MCF 10A (cell line): ENCODE results near the gene MRPS22. TPM values are rescaled to one million over a fixed set of nuclear protein-coding genes. Genes with fewer than 3 reads are reported as not detected.
A peak's percentile ranks its signal among the peaks of the same experiment; 100 is the strongest.
"Not testable (repeated sequence)": the region's sequence is repeated elsewhere in the genome, so short reads cannot be mapped to it uniquely, and the experiment has no call there.

Source experiments
- BruUV-seq: library from RNA; stranded (reverse); fragments of 400-500 nt; replicated peaks from 2 replicates; lab custom pipeline; 2021; lab: Mats Ljungman, UMichigan
- CTCF ChIA-PET: fragments of 300-600 bp; sonication (Branson Sonifier 250); formaldehyde crosslinking; extraction: SDS; loops from one replicate; lab custom pipeline; 2021; ENCODE audit warnings: antibody characterized with exemption, inconsistent platforms; lab: Yijun Ruan, JAX
- POLR2A ChIA-PET: fragments of 300-600, 350-650 bp; sonication (Branson Sonifier 250); formaldehyde crosslinking; extraction: SDS; loops from one replicate; lab custom pipeline; 2020; ENCODE audit warnings: antibody characterized with exemption, inconsistent platforms; lab: Yijun Ruan, JAX
- DNase-seq: peaks from one replicate; pipeline ENCODE4 v3.0.0-alpha.2; 2018; ENCODE audit not compliant: unreplicated experiment
- H3K27ac Mint-ChIP-seq: one replicate; pipeline ENCODE4 v1.8.0; 2022; ENCODE audit warnings: mild to moderate bottlenecking, low read depth, mixed read lengths; ENCODE audit not compliant: unreplicated experiment
- H3K27me3 Mint-ChIP-seq: one replicate; pipeline ENCODE4 v1.8.0; 2022; ENCODE audit warnings: mixed read lengths; ENCODE audit not compliant: insufficient read depth, unreplicated experiment
- H3K36me3 Mint-ChIP-seq: one replicate; pipeline ENCODE4 v1.8.0; 2022; ENCODE audit warnings: mild to moderate bottlenecking, moderate library complexity, mixed read lengths; ENCODE audit not compliant: insufficient read depth, unreplicated experiment
- H3K4me1 Mint-ChIP-seq: one replicate; pipeline ENCODE4 v1.8.0; 2022; ENCODE audit warnings: mixed read lengths; ENCODE audit not compliant: insufficient read depth, unreplicated experiment
- H3K4me3 Mint-ChIP-seq: one replicate; pipeline ENCODE4 v1.8.0; 2022; ENCODE audit warnings: mild to moderate bottlenecking, moderate library complexity, mixed read lengths; ENCODE audit not compliant: unreplicated experiment
- H3K9me3 Mint-ChIP-seq: one replicate; pipeline ENCODE4 v1.8.0; 2022; ENCODE audit warnings: mixed read lengths; ENCODE audit not compliant: unreplicated experiment
- intact Hi-C: fragments of 100-400 bp; cut with micrococcal nuclease; formaldehyde crosslinking; loops from 2 replicates; pipeline ENCODE4 v1.14.1; 2022
- total RNA-seq: library from RNA; stranded (reverse); gene quantifications from 2 replicates; pipeline ENCODE4 v1.2.3, GENCODE V29; 2022
- TF ChIP-seq, protein P1 (sequence below): fragments of 200-600 bp; IDR thresholded peaks from one replicate; pipeline ENCODE4 v1.8.0; 2022; ENCODE audit warnings: antibody characterized with exemption, mild to moderate bottlenecking; ENCODE audit not compliant: unreplicated experiment

MRPS22 gene
- total RNA-seq, 1 experiment from 2014 or later = 65.0 TPM

DNA sequence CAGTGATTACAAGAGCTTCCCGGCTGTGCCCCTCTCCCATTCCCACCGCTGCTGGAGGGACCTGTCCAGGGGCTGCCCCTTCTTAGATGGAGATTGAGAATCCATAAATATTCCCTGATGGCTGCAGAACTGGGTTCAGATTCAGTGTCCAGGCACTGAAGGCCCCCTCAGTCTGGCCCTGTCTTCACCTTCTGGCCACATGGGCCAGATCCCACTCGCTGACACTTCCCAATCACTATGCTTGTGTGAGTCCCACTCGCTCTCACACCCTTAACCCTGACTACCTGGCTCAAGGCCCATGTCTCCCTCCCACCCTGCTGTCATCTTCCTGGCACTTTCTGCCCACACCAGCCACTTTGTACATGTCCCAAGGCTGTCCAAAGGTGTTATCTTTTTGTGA, 15.5 kb upstream of the MRPS22 start:
- Mint-ChIP-seq H3K4me1 (peaks cover 8% of the 10 kb centered on the region), H3K4me3 (no peak overlapping the region), H3K36me3 (no peaks in the 10 kb centered on the region), H3K27me3 (peaks cover 38% of the 10 kb centered on the region), H3K27ac (no peak overlapping the region), H3K9me3 (no peaks in the 10 kb centered on the region)
- BruUV-seq = no TSS peak
- TF ChIP-seq, protein P1, sequence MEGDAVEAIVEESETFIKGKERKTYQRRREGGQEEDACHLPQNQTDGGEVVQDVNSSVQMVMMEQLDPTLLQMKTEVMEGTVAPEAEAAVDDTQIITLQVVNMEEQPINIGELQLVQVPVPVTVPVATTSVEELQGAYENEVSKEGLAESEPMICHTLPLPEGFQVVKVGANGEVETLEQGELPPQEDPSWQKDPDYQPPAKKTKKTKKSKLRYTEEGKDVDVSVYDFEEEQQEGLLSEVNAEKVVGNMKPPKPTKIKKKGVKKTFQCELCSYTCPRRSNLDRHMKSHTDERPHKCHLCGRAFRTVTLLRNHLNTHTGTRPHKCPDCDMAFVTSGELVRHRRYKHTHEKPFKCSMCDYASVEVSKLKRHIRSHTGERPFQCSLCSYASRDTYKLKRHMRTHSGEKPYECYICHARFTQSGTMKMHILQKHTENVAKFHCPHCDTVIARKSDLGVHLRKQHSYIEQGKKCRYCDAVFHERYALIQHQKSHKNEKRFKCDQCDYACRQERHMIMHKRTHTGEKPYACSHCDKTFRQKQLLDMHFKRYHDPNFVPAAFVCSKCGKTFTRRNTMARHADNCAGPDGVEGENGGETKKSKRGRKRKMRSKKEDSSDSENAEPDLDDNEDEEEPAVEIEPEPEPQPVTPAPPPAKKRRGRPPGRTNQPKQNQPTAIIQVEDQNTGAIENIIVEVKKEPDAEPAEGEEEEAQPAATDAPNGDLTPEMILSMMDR = no peak
- intact Hi-C loops = loop anchor here (2.0 to 10.0 kb wide), 2 partner anchors 216 to 634 kb away; no protein-coding TSS in a partner anchor
- no peak for DNase-seq
- CTCF ChIA-PET = interaction anchor here (0.7 to 5.9 kb wide), 17 partner anchors 13 to 733 kb away, joined by 3 to 152 read pairs (median 5); no protein-coding TSS in a partner anchor
- POLR2A ChIA-PET = no interaction called here

DNA sequence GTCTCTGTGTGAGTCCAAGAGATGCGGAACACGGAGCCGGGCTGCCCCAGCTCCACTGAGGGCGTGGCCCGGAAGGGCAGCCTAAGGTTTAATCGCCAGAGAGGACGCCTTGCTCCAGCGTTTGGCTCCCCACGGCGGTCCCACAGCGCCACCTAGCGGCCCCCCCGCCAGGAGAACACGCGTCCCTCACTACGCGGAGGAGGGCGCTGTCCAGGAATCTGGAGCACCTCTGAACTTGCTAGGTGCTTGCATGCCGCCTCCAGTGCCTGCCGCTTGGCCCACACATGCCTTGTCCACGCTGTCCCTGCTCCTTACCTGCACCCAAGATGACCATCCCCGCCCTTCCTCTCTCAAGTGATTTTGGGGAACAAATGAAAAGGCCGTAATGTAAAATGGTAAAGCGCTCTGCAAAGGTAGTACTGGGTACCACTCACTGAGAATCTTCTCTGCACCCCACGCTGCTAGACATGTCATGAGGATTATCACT, 14.4 kb upstream of the MRPS22 start:
- TF ChIP-seq, protein P1 = peak; percentile 99
- H3K27ac Mint-ChIP-seq = no peak overlapping the region
- intact Hi-C loops = loop anchor here (1.0 to 10.0 kb wide), 4 partner anchors 217 to 635 kb away; no protein-coding TSS in a partner anchor
- ChIA-PET POLR2A (interaction anchor here (0.6 to 1.6 kb wide), 2 partner anchors 217 to 389 kb away, joined by 3 to 7 read pairs; no protein-coding TSS in a partner anchor), CTCF (interaction anchor here (0.6 to 5.9 kb wide), 42 partner anchors 11 to 1459 kb away, joined by 3 to 152 read pairs (median 4); no protein-coding TSS in a partner anchor)
- H3K4me1 Mint-ChIP-seq = peaks cover 8% of the 10 kb centered on the region
- no peaks in the 10 kb centered on the region for H3K36me3 Mint-ChIP-seq
- H3K9me3 Mint-ChIP-seq = no peaks in the 10 kb centered on the region
- peak; percentile 87 for DNase-seq
- BruUV-seq = no TSS peak
- no peak overlapping the region for H3K4me3 Mint-ChIP-seq
- peaks cover 41% of the 10 kb centered on the region for H3K27me3 Mint-ChIP-seq

DNA sequence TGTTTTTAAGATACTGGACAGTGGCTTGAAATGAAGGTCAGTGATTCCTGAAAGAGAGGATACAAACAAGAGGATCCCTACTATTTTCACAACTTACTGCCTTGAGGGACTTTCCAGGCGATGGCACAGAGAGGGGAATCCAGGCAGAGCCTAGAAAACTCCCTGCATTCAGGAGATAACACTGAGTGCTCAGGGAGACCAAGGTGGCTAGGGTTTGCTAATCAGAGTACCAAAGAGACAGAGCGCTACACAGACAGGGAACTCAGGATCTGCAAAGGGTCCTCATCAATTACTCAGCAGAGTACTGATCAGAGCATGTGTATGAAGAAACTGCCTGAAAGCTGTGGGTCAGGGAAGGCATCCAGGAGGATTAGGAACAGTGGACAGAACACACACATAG, 11.7 kb upstream of the MRPS22 start:
- TF ChIP-seq, protein P1 = no peak
- Mint-ChIP-seq H3K9me3 (no peaks in the 10 kb centered on the region), H3K4me1 (peaks cover 8% of the 10 kb centered on the region), H3K36me3 (no peaks in the 10 kb centered on the region), H3K27me3 (peaks cover 41% of the 10 kb centered on the region), H3K27ac (no peak overlapping the region), H3K4me3 (no peak overlapping the region)
- BruUV-seq = no TSS peak
- intact Hi-C loops = no loop called here
- POLR2A ChIA-PET = no interaction called here
- CTCF ChIA-PET = interaction anchor here (0.5 to 5.9 kb wide), 5 partner anchors 9 to 743 kb away, joined by 3 to 152 read pairs (median 5); no protein-coding TSS in a partner anchor
- no peak for DNase-seq

DNA sequence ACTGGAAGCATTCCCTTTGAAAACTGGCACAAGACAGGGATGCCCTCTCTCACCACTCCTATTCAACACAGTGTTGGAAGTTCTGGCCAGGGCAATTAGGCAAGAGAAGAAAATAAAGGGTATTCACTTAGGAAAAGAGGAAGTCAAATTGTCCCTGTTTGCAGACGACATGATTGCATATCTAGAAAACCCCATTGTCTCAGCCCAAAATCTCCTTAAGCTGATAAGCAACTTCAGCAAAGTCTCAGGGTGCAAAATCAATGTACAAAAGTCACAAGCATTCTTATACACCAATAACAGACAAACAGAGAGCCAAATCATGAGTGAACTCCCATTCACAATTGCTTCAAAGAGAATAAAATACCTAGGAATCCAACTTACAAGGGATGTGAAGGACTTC, 9.1 kb upstream of the MRPS22 start:
- DNase-seq, H3K4me1 Mint-ChIP-seq, H3K4me3 Mint-ChIP-seq, CTCF ChIA-PET, H3K36me3 Mint-ChIP-seq, POLR2A ChIA-PET, H3K9me3 Mint-ChIP-seq, BruUV-seq, H3K27ac Mint-ChIP-seq, intact Hi-C loops: not testable (repeated sequence)
- H3K27me3 Mint-ChIP-seq = peaks cover 40% of the 10 kb centered on the region
